Inflammatory macrophage treated with lipopolysaccharide for 1 hour (primary cell): ENCODE results near the gene DCTN2.
A peak's percentile ranks its signal among the peaks of the same experiment; 100 is the strongest.
"Not testable (repeated sequence)": the region's sequence is repeated elsewhere in the genome, so short reads cannot be mapped to it uniquely, and the experiment has no call there.

ENCODE experiments used
- DNase-seq, 2 donors: peaks; one replicate each; pipeline ENCODE4 v3.0.0-alpha.2; 2020 to 2022

DCTN2 gene

GRCh38 chr12:57546438-57547287 is at the start of gene DCTN2:
TSS of gene DCTN2 (minus strand) at chr12:57547192. CDS start at chr12:57547063, 129 bp downstream.
- peak; percentile 98 to 99 for DNase-seq

- no peak for DNase-seq
Observed at GRCh38 chr12:57593187-57593586, 46.2 kb upstream of the DCTN2 start.

GRCh38 chr12:57592551-57593165 is 45.7 kb upstream of the DCTN2 start:
- DNase-seq, result no peak

GRCh38 chr12:57591782-57592325 is 44.9 kb upstream of the DCTN2 start:
- no peak for DNase-seq

- DNase-seq, result peak; percentile 59 to 60
Observed at GRCh38 chr12:57590864-57591781, 44.1 kb upstream of the DCTN2 start, which contains the start of gene PIP4K2C. TSS of gene PIP4K2C (plus strand) at chr12:57591192. CDS start at chr12:57591290, 98 bp downstream.

- DNase-seq, result no peak
Observed at GRCh38 chr12:57590479-57590863, 43.5 kb upstream of the DCTN2 start.

- not testable (repeated sequence) for DNase-seq
Observed at GRCh38 chr12:57588951-57589610, 42.1 kb upstream of the DCTN2 start.

GRCh38 chr12:57586832-57587429 is 39.9 kb upstream of the DCTN2 start:
- no peak for DNase-seq

GRCh38 chr12:57586128-57586527 is 39.1 kb upstream of the DCTN2 start:
- no peak for DNase-seq

GRCh38 chr12:57585156-57585555 is 38.2 kb upstream of the DCTN2 start:
- no peak for DNase-seq

- DNase-seq, result peak; percentile 59 to 64
Observed at GRCh38 chr12:57584690-57585089, 37.7 kb upstream of the DCTN2 start.

- DNase-seq, result no peak
Observed at GRCh38 chr12:57584050-57584449, 37.1 kb upstream of the DCTN2 start.

GRCh38 chr12:57583008-57583831 is 36.2 kb upstream of the DCTN2 start:
- DNase-seq, result peak; percentile 41 to 84

GRCh38 chr12:57582440-57582839 is 35.4 kb upstream of the DCTN2 start:
- DNase-seq, result no peak

GRCh38 chr12:57581802-57582201 is 34.8 kb upstream of the DCTN2 start:
- DNase-seq, result no peak

- DNase-seq, result no peak
Observed at GRCh38 chr12:57580466-57580795, 33.4 kb upstream of the DCTN2 start.

GRCh38 chr12:57579677-57580465 is 32.9 kb upstream of the DCTN2 start:
- DNase-seq, result no peak

- no peak for DNase-seq
Observed at GRCh38 chr12:57579011-57579410, 32.0 kb upstream of the DCTN2 start.

GRCh38 chr12:57577981-57578758 is 31.2 kb upstream of the DCTN2 start:
- no peak for DNase-seq
